Measurements from ENCODE around the gene S1PR5. TPM values are rescaled to one million over a fixed set of nuclear protein-coding genes. Genes with fewer than 3 reads are reported as not detected.

The S1PR5 gene
- total RNA-seq, 2 experiments from 2014 or later: 0.12 to 0.40 TPM

DNA sequence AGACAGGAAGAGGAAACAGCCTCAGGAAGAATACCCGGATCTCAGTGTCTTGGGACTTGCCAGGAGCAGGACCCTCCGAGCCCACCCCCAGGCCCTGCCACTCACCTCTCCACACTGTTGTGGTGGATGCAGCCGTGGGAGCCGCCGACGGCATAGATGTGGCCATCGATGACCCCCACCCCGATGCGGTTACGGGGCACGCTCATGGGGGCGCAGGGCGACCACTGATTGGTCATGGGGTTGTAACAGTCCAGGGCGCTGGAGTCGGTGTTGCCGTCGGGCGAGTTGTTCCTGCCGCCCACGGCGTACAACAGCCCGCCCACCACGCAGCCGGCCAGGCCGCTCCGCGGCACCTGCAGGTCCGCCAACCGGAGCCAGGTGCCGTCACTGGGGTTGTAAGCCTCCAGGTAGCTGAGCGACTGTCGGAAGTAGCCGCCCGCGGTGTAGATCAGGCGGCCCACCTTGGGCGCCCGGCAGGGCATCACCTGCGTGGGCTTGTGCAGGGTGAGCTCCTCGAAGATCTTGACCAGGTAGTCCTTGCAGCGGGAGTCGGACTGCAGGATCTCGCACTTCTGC, 25.7 kb downstream of the S1PR5 start:
- ChIA-PET CTCF (interaction anchor here (0.6 to 2.1 kb wide), 7 partner anchors 9 to 208 kb away, joined by 3 to 15 read pairs (median 5); no protein-coding TSS in a partner anchor), POLR2A (no interaction called here)
- H3K27me3 Mint-ChIP-seq: no peaks in the 10 kb centered on the region
- H3K36me3 Mint-ChIP-seq: peaks cover 35% of the 10 kb centered on the region
- H3K27ac Mint-ChIP-seq: no peak overlapping the region
- no peaks in the 10 kb centered on the region for H3K9me3 Mint-ChIP-seq
- peaks cover 4% of the 10 kb centered on the region for H3K4me1 Mint-ChIP-seq (ENCODE audit: low read depth)
- DNase-seq: no peak
- H3K4me3 Mint-ChIP-seq: no peak overlapping the region
- intact Hi-C loops (cut with micrococcal nuclease): no loop called here

DNA sequence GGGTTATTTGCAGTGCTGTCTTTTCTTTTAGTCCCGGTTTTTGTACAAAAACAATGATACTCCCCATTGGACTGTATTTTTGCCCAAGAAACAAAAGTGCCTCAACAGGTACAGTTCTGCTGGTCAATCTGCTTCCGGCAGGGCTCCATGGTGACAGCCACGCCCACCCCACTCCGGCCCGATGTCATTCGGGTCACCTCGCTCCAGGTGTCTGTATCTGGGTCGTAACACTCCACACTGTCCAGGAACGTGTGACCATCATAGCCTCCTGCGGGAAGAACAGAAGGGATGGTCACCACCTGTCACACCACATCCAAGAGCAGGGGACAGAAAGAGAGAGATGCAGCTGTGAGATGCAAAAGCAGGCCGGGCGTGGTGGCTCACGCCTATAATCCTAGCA, 30.7 kb downstream of the S1PR5 start:
- Mint-ChIP-seq H3K9me3 (no peaks in the 10 kb centered on the region), H3K27me3 (no peaks in the 10 kb centered on the region), H3K4me3 (no peak overlapping the region), H3K27ac (no peak overlapping the region), H3K36me3 (peaks cover 32% of the 10 kb centered on the region), H3K4me1 (ENCODE audit: low read depth) (no peaks in the 10 kb centered on the region)
- no peak for DNase-seq
- ChIA-PET CTCF (no interaction called here), POLR2A (no interaction called here)
- intact Hi-C loops (cut with micrococcal nuclease): no loop called here

DNA sequence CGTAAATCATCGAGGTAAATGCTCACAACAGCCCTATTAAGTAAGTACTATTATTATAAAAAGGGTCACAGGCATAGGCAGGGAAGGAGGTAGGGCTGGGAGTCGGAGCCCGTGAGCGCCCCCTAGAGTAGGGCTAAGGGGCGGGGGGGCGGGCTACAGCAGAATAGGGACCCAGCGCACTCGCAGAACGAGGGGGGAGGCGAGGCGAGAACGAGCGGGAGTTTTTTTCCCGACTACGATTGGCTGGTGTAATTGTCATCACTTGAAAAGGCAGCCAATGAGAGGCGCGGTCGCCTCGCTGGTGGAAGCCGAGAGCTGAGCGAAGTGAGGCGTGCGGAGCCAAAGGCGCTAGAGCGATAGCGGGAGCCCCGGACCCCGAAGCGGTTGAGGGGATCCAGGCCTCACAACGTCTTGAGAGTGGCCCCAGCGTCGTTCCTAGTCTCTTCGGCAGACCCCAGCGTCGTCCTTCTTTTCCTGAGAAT, 38.3 kb downstream of the S1PR5 start:
- Mint-ChIP-seq H3K27ac (no peak overlapping the region), H3K4me3 (peak overlapping the region; percentile 35)
- CTCF ChIA-PET: interaction anchor here (0.6 to 2.2 kb wide), 20 partner anchors 11 to 521 kb away, joined by 3 to 8 read pairs (median 4); partner anchors contain the start of gene CDC37

DNA sequence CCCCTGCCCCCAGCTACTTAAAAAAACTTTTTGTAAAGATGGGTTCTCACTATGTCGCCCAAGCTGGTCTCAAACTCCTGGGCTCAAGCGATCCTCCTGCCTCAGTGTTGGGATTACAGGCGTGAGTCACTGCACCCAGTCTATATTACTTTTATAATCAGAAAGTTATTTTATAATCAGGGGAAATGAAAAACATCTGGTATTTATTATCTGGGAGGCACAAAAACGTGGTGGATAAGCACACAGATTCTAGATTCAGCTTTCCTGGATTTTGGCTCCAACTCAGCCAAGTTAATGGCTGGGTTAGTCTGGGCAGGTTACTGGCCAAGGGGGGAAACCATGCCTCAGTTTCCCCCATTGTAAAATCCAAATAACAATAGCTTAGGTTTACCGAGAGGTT, 38.8 kb downstream of the S1PR5 start:
- peaks cover 8% of the 10 kb centered on the region for H3K4me1 Mint-ChIP-seq (ENCODE audit: low read depth)
- DNase-seq: no peak
- intact Hi-C loops (cut with micrococcal nuclease): loop anchor here (2.0 kb wide), 1 partner anchor 76 kb away; the partner anchor contains the start of gene CDC37
- no peak overlapping the region for H3K4me3 Mint-ChIP-seq
- no peaks in the 10 kb centered on the region for H3K27me3 Mint-ChIP-seq
- ChIA-PET POLR2A (no interaction called here), CTCF (interaction anchor here (0.6 to 2.2 kb wide), 15 partner anchors 16 to 386 kb away, joined by 3 to 8 read pairs (median 4); partner anchors contain the start of gene CDC37)
- no peak overlapping the region for H3K27ac Mint-ChIP-seq
- no peaks in the 10 kb centered on the region for H3K9me3 Mint-ChIP-seq
- no peaks in the 10 kb centered on the region for H3K36me3 Mint-ChIP-seq

More for the DNA sequence above, 38.3 kb downstream of the S1PR5 start:
- DNase-seq: peak; percentile 93
- POLR2A ChIA-PET: no interaction called here
- Mint-ChIP-seq H3K4me1 (ENCODE audit: low read depth) (peaks cover 8% of the 10 kb centered on the region), H3K36me3 (no peaks in the 10 kb centered on the region), H3K9me3 (no peaks in the 10 kb centered on the region), H3K27me3 (no peaks in the 10 kb centered on the region)
- intact Hi-C loops (cut with micrococcal nuclease): loop anchor here (2.0 kb wide), 1 partner anchor 76 kb away; the partner anchor contains the start of gene CDC37

DNA sequence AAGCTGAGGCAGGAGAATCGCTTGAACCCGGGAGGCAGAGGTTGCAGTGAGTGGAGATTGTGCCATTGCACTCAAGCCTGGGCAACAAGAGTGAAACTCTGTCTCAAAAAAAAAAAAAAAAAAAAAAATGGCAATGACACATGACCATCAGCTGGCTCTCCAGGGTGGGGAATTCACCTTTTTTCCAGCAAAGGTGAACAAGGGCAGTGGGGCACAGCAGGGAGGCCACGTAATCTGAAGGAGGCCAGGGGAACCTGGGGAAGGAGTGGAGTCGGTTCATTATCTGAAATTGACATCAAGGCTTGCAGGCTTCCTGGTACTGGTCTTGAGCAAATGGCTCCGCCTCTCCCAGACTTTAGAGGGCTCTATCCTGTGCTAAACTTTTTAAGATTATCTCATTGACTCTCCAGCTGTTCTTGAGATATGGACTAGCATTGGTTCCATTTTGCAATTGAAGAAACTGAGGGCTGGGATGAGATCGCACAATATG, 42.2 kb downstream of the S1PR5 start:
- peak; percentile 40 for DNase-seq
- Mint-ChIP-seq H3K27ac (no peak overlapping the region), H3K27me3 (no peaks in the 10 kb centered on the region), H3K9me3 (no peaks in the 10 kb centered on the region), H3K4me3 (no peak overlapping the region), H3K4me1 (ENCODE audit: low read depth) (peaks cover 8% of the 10 kb centered on the region), H3K36me3 (no peaks in the 10 kb centered on the region)
- ChIA-PET CTCF (interaction anchor here (1.0 to 1.1 kb wide), 2 partner anchors 47 to 59 kb away, joined by 4 read pairs; no protein-coding TSS in a partner anchor), POLR2A (no interaction called here)
- intact Hi-C loops (cut with micrococcal nuclease): no loop called here

DNA sequence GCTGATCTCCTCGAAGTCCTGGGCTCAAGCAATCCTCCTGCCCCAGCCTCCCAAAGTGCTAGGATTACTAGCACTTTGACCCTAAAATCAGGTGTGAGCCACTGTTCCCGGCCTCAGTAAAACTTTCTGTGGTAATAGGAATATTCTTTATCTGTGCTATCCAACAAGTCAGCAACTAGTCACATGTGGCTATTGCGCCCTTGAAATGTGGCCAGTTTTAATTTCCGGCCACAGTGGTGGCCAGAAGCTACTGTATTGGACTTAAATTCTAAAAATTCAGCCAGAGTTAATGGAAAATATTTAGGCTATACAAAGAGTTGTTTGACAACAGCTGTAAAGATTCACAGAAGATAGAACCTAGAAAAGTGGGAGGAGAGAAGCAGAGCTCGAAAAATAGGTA, 44.1 kb downstream of the S1PR5 start:
- POLR2A ChIA-PET: no interaction called here
- intact Hi-C loops (cut with micrococcal nuclease): no loop called here
- H3K36me3 Mint-ChIP-seq: no peaks in the 10 kb centered on the region

DNA sequence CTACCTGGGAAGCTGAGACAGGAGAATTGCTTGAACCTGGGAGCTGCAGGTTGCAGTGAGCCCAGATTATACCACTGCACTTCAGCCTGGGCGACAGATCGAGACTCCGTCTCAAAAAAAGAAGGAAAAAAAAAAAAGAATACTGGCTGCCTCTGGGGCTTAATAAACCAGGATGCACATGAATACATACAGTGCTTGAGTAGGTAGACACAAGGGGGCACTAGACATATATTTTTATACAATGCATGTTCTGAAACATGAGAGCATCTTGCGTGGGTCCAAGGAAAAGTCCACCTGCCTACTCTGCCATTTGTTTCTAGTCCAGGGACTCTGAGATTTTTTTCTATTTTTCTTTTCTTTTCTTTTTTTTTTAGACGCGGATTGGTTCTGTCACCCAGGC, 45.3 kb downstream of the S1PR5 start:
- H3K27ac Mint-ChIP-seq: no peak overlapping the region
- POLR2A ChIA-PET: no interaction called here
- DNase-seq: no peak
- no peaks in the 10 kb centered on the region for H3K4me1 Mint-ChIP-seq (ENCODE audit: low read depth)
- H3K27me3 Mint-ChIP-seq: no peaks in the 10 kb centered on the region
- intact Hi-C loops (cut with micrococcal nuclease): no loop called here
- H3K9me3 Mint-ChIP-seq: no peaks in the 10 kb centered on the region
- CTCF ChIA-PET: interaction anchor here (0.6 to 1.5 kb wide), 3 partner anchors 60 to 257 kb away, joined by 3 read pairs; no protein-coding TSS in a partner anchor
- no peak overlapping the region for H3K4me3 Mint-ChIP-seq
- no peaks in the 10 kb centered on the region for H3K36me3 Mint-ChIP-seq

More for the DNA sequence above, 44.1 kb downstream of the S1PR5 start:
- no peak overlapping the region for H3K4me3 Mint-ChIP-seq
- CTCF ChIA-PET: interaction anchor here (0.7 to 1.5 kb wide), 3 partner anchors 61 to 80 kb away, joined by 3 read pairs; no protein-coding TSS in a partner anchor
- no peak overlapping the region for H3K27ac Mint-ChIP-seq
- no peaks in the 10 kb centered on the region for H3K27me3 Mint-ChIP-seq
- no peaks in the 10 kb centered on the region for H3K4me1 Mint-ChIP-seq (ENCODE audit: low read depth)
- no peaks in the 10 kb centered on the region for H3K9me3 Mint-ChIP-seq
- DNase-seq: no peak

DNA sequence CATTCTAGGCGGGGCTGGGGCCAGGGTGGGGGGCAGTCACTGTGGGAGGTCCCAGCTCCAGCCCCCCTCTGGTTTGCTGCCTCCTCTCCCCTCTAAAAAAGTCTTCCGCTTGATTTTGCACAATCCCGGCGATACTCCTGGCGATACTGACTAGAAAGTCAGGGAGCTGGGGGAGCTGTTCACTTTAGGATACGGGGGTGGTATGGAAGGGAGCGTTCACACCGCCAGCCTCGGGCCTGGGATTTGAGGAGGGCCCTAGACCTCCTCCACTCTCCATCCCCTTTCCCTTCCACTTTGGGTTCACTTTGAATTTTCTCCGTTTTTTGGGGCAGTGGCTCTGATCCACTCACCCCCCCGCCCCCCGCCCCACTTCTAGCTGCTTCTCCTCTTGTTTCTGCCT, 49.1 kb downstream of the S1PR5 start:
- Mint-ChIP-seq H3K4me3 (no peak overlapping the region), H3K4me1 (ENCODE audit: low read depth) (no peaks in the 10 kb centered on the region), H3K9me3 (no peaks in the 10 kb centered on the region), H3K27ac (no peak overlapping the region), H3K27me3 (no peaks in the 10 kb centered on the region), H3K36me3 (no peaks in the 10 kb centered on the region)
- ChIA-PET POLR2A (no interaction called here), CTCF (interaction anchor here (0.8 kb wide), 1 partner anchor 15 kb away, joined by 3 read pairs; no protein-coding TSS in a partner anchor)
- intact Hi-C loops (cut with micrococcal nuclease): no loop called here
- no peak for DNase-seq

DNA sequence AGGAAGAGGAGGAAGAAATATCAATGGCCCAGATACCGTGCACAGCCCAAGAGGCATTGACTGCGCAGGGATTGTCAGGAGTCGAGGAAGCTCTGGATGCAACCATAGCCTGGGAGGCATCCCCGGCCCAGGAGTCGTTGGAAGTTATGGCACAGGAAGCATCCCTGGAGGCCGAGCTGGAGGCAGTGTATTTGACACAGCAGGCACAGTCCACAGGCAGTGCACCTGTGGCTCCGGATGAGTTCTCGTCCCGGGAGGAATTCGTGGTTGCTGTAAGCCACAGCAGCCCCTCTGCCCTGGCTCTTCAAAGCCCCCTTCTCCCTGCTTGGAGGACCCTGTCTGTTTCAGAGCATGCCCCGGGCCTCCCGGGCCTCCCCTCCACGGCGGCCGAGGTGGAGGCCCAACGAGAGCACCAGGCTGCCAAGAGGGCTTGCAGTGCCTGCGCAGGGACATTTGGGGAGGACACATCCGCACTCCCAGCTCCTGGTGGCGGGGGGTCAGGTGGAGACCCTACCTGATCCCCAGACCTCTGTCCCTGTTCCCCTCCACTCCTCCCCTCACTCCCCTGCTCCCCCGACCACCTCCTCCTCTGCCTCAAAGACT, 50.0 kb downstream of the S1PR5 start:
- ChIA-PET CTCF (interaction anchor here (0.8 kb wide), 1 partner anchor 16 kb away, joined by 3 read pairs; no protein-coding TSS in a partner anchor), POLR2A (no interaction called here)
- no peaks in the 10 kb centered on the region for H3K9me3 Mint-ChIP-seq
- no peak for DNase-seq
- H3K27ac Mint-ChIP-seq: no peak overlapping the region
- H3K4me3 Mint-ChIP-seq: no peak overlapping the region
- no peaks in the 10 kb centered on the region for H3K36me3 Mint-ChIP-seq
- no peaks in the 10 kb centered on the region for H3K4me1 Mint-ChIP-seq (ENCODE audit: low read depth)
- H3K27me3 Mint-ChIP-seq: no peaks in the 10 kb centered on the region
- intact Hi-C loops (cut with micrococcal nuclease): no loop called here

DNA sequence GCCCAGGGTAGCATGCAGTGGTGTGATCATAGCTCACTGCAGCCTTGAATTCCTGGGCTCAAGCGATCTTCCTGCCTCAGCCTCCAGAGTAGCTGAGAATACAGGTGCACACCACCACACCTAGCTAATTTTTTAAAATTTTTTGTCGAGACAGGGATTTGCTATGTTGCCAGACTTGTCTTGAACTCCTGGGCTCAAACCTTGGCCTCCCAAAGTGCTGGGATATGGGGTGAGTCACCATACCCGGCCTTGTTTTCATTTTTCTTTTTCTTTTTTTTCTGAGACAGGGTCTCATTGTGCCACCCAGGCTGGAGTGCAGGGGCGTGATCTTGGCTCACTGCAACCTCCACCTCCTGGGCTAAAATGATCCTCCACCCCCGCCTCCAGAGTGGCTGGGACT, 52.8 kb downstream of the S1PR5 start:
- no peaks in the 10 kb centered on the region for H3K9me3 Mint-ChIP-seq
- intact Hi-C loops (cut with micrococcal nuclease): no loop called here
- DNase-seq: no peak
- H3K4me3 Mint-ChIP-seq: no peak overlapping the region
- H3K27ac Mint-ChIP-seq: no peak overlapping the region
- no peaks in the 10 kb centered on the region for H3K36me3 Mint-ChIP-seq
- ChIA-PET POLR2A (no interaction called here), CTCF (no interaction called here)
- peaks cover 8% of the 10 kb centered on the region for H3K4me1 Mint-ChIP-seq (ENCODE audit: low read depth)
- H3K27me3 Mint-ChIP-seq: no peaks in the 10 kb centered on the region

Measured in activated CD4-positive, alpha-beta memory T cell treated with anti-CD3 and anti-CD28 coated beads for 36 hours (primary cell).